K562 (cell line): ENCODE measurements around the gene TRPC4AP. TPM values are rescaled to one million over a fixed set of nuclear protein-coding genes. Genes with fewer than 3 reads are reported as not detected.

Experiments
- CAMTA2 ChIP-seq: fragments of 250-450 bp; sonication (Bioruptor Pico); conservative IDR thresholded peaks from 2 replicates; pipeline ENCODE4 v1.5.1; 2022
- CEBPZ ChIP-seq: fragments of 150-350 bp; IDR thresholded peaks from 2 replicates; pipeline ENCODE4 v1.6.1; 2014; ENCODE audit warnings: low read depth, mild to moderate bottlenecking, low read length, borderline replicate concordance
- CHAMP1 ChIP-seq: fragments of 450-650 bp; IDR thresholded peaks from 2 replicates; pipeline ENCODE4 v1.6.1; 2016; ENCODE audit warnings: mild to moderate bottlenecking
- ERF ChIP-seq: fragments of 450-650 bp; formaldehyde crosslinking; IDR thresholded peaks from 2 replicates; pipeline ENCODE4 v1.4.0; 2020; ENCODE audit warnings: mild to moderate bottlenecking, mixed read lengths
- FOXJ2 ChIP-seq: fragments of 200-800 bp; sonication (Bioruptor generic); IDR thresholded peaks from 2 replicates; pipeline ENCODE4 v1.6.1; 2016; ENCODE audit warnings: missing genetic modification characterization, missing compliant biosample characterization
- FOXK1 ChIP-seq: sonication (generic); formaldehyde crosslinking; IDR thresholded peaks from 2 replicates; pipeline ENCODE4 v1.8.0; 2022; ENCODE audit warnings: missing genetic modification reagents, mild to moderate bottlenecking, borderline replicate concordance
- GTF2F1 ChIP-seq: IDR thresholded peaks from 2 replicates; pipeline ENCODE4 v1.6.1; 2011; ENCODE audit warnings: low read depth, low read length, improper control_type of control experiment
- GTF3C2 ChIP-seq: IDR thresholded peaks from 3 replicates; pipeline ENCODE4 v1.6.1; 2011; ENCODE audit warnings: borderline replicate concordance, mild to moderate bottlenecking, moderate library complexity; ENCODE audit not compliant: insufficient read length; ENCODE audit errors: extremely low read depth
- MTA2 ChIP-seq: fragments of 450-650 bp; IDR thresholded peaks from 2 replicates; pipeline ENCODE4 v1.6.1; 2016; ENCODE audit warnings: low read depth
- NRF1 ChIP-seq, 2 experiments: fragments of 450-650 bp; IDR thresholded peaks in 1 of 2; conservative IDR thresholded peaks in 1 of 2; 2 replicates each; pipeline ENCODE4 v1.6.1; 2014; ENCODE audit warnings: mild to moderate bottlenecking in 2 of 2
- RBFOX2 ChIP-seq: fragments of 200-400 bp; formaldehyde crosslinking; IDR thresholded peaks from 2 replicates; pipeline ENCODE4 v1.6.1; 2017; ENCODE audit warnings: low read depth, mild to moderate bottlenecking, low read length, moderate library complexity
- SMARCE1 ChIP-seq: fragments of 450-650 bp; IDR thresholded peaks from 2 replicates; pipeline ENCODE4 v1.7.1; 2016; ENCODE audit warnings: mild to moderate bottlenecking
- ZNF212 ChIP-seq: fragments of 450-650 bp; formaldehyde crosslinking; IDR thresholded peaks from 2 replicates; pipeline ENCODE4 v1.4.0; 2020; ENCODE audit warnings: mild to moderate bottlenecking
- ZNF277 ChIP-seq: fragments of 250-450 bp; sonication (Bioruptor Pico); IDR thresholded peaks from 2 replicates; pipeline ENCODE4 v1.8.0; 2022; ENCODE audit warnings: inconsistent platforms, mild to moderate bottlenecking, moderate library complexity, borderline replicate concordance
- ZNF395 ChIP-seq: fragments of 200-800 bp; sonication (Bioruptor generic); IDR thresholded peaks from 2 replicates; pipeline ENCODE4 v1.6.1; 2017; ENCODE audit warnings: missing genetic modification characterization, missing compliant biosample characterization
- ZNF583 ChIP-seq: fragments of 250-450 bp; sonication (Bioruptor Pico); IDR thresholded peaks from 2 replicates; pipeline ENCODE4 v1.4.0; 2020
- polyA plus RNA-seq, 8 experiments: library from polyadenylated mRNA; depleted of rRNA in 4 of 8; stranded (reverse) in 5 of 8; unstranded in 3 of 8; fragments of >200 nt; fragmentation: Nextera tagmentation in 2 of 8; fragmentation: Illumina TruSeq in 1 of 8; extraction: Ambion mirVana in 2 of 8; extraction: Trizol in 1 of 8; gene quantifications; 2 replicates each; pipeline versions ENCODE4 v1.2.1 to v1.2.3, GENCODE V29; 2011 to 2014; ENCODE audit warnings: inconsistent platforms in 1 of 8, missing spikeins in 1 of 8
- total RNA-seq, 7 experiments: library from RNA; depleted of rRNA in 6 of 7; stranded (reverse); fragments of >200 nt in 6 of 7; fragmentation: Illumina TruSeq in 2 of 7; extraction: Trizol in 2 of 7; gene quantifications; 2 replicates each; pipeline versions ENCODE4 v1.2.1 to v1.2.3, GENCODE V29; 2011 to 2021; ENCODE audit warnings: low replicate concordance in 1 of 7

The TRPC4AP gene
- total and polyA plus RNA-seq, 9 of the 15 experiments (the other 6 are each of a cell fraction or from before 2014, with no cell fraction given): 2.3 to 70.3 (median 33.3) TPM

- no peak for TF ChIP-seq CAMTA2
- TF ChIP-seq GTF2F1: 0 out of 2 replicates have a peak, but pooled peaks have one; percentile 17
- no peak for TF ChIP-seq GTF3C2
- TF ChIP-seq ZNF395 (CRISPR knock-in tag): peak; percentile 97
- TF ChIP-seq CHAMP1: no peak
- TF ChIP-seq FOXK1 (CRISPR knock-in tag): no peak
- TF ChIP-seq ZNF583 (CRISPR knock-in tag): peak; percentile 73
- no peak for TF ChIP-seq CEBPZ
- TF ChIP-seq FOXJ2 (tag): peak; percentile 21; the same call in 1 of the 2 replicates
- TF ChIP-seq SMARCE1: no peak
- no peak for TF ChIP-seq ZNF212 (CRISPR knock-in tag)
- TF ChIP-seq ZNF277: no peak
- peak; percentile 99 for TF ChIP-seq RBFOX2
- TF ChIP-seq ERF (CRISPR knock-in tag): 0 out of 2 replicates have a peak, but pooled peaks have one; percentile 43
- TF ChIP-seq MTA2: no peak
- peak; percentile 77 to 83 for TF ChIP-seq NRF1 (conservative IDR thresholded peaks at IDR 0.05 in 1 of 2, IDR thresholded peaks at IDR 0.05 in 1 of 2)
Measured at GRCh38 chr20:35092524-35093266, at the start of gene TRPC4AP (continued).
